PC-3 (cell line): ENCODE data around the gene CGB1.

Experiments
- EZH2phosphoT487 ChIP-seq: fragments of 300-600 bp; sonication (generic); IDR thresholded peaks from 2 replicates; pipeline ENCODE4 v1.6.1; 2018; ENCODE audit warnings: mild to moderate bottlenecking, antibody characterized with exemption, low read length, borderline replicate concordance
- TF ChIP-seq, protein P1 (sequence below): fragments of 300-600 bp; sonication (generic); conservative IDR thresholded peaks from 2 replicates; pipeline ENCODE4 v1.5.1; 2017; ENCODE audit warnings: antibody characterized with exemption, low read depth, mild to moderate bottlenecking, low read length

DNA sequence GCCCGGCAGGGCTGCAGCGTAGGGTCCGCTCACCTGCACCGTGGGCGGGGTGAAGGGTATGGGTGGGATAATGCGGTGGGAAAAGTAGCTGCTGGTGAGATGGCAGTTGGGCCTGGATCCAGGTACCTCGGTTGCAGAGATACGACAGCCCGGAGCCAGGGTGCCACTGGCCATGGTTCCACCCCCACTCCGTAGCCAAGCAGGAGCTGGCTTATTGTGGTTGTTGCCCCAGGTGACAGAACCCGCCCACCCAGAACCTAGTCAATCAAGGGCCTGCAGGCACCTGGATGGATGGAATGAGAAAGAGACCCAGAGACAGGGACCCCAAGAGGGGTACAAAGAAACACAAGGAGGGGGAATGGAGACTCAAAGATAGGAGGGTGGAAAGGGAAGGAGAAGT lies 16.4 kb downstream of the CGB1 start:
- TF ChIP-seq, protein P1, sequence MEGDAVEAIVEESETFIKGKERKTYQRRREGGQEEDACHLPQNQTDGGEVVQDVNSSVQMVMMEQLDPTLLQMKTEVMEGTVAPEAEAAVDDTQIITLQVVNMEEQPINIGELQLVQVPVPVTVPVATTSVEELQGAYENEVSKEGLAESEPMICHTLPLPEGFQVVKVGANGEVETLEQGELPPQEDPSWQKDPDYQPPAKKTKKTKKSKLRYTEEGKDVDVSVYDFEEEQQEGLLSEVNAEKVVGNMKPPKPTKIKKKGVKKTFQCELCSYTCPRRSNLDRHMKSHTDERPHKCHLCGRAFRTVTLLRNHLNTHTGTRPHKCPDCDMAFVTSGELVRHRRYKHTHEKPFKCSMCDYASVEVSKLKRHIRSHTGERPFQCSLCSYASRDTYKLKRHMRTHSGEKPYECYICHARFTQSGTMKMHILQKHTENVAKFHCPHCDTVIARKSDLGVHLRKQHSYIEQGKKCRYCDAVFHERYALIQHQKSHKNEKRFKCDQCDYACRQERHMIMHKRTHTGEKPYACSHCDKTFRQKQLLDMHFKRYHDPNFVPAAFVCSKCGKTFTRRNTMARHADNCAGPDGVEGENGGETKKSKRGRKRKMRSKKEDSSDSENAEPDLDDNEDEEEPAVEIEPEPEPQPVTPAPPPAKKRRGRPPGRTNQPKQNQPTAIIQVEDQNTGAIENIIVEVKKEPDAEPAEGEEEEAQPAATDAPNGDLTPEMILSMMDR: no peak
- no peak for TF ChIP-seq EZH2phosphoT487
